Fibroblast of skin of abdomen (primary cell): Measurements from ENCODE around the gene FASTKD1.
"Not testable (repeated sequence)": the region's sequence is repeated elsewhere in the genome, so short reads cannot be mapped to it uniquely, and the experiment has no call there.

Source experiments
- DNase-seq: peaks from one replicate; pipeline ENCODE4 v3.0.0-alpha.2; 2013

FASTKD1 gene

DNA sequence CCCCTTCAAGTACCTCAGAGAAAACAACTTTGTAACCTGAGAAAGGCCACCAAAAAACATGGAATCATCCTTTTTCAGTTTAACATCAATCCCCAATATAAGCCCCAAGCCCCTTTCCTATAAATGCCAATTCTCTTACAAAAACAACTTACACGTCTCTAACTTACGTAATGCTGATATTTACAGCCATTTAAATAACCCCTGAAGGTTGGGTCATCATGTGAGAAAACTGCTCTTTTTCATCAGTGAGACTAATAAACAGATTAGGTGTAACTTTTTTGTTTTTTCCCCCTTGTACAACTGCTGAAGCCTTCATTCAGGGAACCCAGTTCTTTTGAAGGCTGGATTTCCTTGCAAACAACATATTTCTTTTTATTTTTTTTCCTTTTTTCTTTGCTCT, 3.7 kb downstream of the FASTKD1 start:
- DNase-seq: no peak

DNA sequence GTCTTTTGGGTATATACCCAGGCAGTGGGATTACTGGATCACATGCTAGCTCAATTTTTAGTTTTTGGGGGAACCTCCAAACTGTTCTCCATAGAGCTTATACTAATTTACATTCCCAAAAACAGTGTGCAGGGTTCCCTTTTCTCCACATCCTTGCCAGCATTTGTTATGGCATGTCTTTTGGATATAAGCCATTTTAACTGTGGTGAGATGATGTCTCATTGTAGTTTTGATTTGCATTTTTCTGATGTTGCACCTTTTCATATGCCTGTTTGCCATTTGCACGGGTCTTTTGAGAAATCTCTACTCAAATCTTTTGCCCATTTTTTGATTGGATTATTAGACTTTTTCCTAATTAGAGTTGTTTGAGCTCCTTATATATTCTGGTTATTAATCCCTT, 8.0 kb downstream of the FASTKD1 start:
- DNase-seq: no peak

DNA sequence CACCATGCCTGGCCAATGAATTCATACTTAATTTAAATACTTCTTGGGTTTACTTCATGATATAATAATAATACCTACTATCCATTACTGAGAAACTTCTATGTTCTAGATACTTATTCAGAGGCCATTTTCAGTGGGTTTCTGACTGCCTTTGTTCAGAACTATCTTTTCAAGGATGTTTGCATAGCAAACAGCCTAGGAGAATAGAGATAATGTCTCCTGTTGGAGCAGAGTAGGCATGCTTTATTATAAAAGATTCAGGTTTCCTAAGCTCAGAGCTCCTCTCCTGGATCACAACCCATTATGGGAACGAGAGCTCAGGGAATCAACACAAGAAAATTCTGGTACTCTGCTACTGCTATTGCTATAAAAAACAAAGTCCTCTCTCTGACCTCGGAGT, 11.1 kb downstream of the FASTKD1 start:
- DNase-seq: no peak

DNA sequence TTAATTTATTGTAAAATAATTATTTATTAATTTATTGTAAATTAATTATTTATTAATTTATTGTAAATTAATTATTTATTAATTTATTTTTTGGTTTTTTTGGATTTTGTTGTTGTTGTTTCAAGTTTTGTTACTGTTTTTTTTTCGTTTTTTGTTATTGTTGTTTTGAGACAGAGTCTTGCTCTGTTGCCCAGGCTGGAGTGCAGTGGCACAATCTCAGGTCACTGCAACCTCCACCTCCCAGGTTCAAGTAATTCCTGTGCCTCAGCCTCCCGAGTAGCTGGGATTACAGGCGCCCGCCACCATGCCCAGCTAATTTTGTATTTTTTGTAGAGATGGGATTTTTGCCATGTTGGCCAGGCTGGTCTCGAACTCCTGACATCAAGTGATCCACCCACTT, 11.6 kb downstream of the FASTKD1 start:
- not testable (repeated sequence) for DNase-seq

DNA sequence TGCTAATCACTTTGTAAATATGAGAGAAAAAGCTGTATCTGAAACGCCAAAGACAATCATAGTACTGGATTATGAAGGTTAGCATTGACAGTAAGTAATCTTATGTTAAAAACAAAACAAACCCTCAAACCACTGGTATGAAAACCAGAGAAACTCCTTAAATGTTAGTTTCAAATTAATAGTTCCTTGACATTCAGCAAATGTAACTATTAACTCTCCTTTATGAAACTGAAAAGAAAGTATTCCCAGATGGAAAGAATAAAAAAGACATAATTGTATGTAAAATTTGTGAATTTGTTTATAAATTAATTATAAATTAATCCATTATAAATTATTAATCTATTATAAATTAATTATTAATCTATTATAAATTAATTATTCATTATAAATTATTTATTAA, 12.3 kb downstream of the FASTKD1 start:
- DNase-seq: no peak

DNA sequence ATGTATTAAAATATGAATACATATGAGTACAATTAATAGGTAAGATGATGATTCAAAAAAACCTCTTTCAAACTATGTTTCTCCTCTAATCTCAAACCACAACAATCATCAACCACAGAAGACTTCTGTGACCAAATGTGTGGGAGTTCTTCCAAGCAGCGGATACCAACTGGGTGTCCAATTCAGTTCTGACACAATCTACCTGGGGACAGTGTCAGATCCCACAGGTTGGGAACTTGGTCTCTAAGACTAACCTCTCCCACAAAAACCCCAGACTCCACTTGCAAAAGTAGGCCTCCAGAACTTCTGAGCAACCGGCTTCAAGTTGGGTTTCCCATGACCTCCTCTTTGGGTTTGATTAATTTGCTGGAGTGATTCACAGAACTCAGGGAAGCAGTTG, 26.9 kb downstream of the FASTKD1 start:
- DNase-seq: no peak

DNA sequence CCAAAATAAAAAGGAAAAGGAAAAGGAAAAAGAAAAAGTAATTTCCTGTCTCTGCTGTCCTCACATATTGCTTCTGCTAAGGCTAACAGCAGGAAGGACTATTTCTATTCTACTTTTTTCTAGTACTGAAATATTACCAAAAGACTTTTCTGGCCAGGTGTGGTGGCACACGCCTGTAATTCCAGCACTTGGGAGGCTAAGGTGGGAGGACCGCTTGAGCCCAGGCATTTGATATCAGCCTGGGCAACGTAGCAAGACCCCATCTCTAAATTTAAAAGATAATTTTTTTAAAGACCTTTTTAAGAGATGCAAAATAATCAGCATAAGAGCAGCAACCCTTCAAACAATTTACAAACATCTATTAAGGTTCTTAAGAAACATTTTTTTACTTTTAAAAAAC, 31.2 kb downstream of the FASTKD1 start:
- DNase-seq: no peak

DNA sequence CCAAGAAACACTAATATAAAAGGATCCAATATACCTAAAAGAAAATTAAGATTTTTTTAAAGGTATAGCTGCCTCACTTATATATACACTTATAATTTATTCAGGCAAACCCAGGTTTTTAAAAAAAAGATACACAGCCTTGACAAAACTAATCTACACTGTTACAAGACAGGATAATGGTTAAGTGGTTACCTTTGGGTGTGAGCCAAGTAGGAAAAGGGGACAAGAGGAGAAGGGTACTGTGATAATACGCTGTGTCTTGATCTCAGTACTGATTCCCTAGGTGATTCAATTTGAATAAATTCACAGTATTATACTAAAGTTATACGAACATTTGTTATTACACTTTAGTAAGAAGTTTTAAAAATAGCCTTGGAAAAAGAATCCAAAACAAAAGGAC, 33.5 kb downstream of the FASTKD1 start:
- no peak for DNase-seq

DNA sequence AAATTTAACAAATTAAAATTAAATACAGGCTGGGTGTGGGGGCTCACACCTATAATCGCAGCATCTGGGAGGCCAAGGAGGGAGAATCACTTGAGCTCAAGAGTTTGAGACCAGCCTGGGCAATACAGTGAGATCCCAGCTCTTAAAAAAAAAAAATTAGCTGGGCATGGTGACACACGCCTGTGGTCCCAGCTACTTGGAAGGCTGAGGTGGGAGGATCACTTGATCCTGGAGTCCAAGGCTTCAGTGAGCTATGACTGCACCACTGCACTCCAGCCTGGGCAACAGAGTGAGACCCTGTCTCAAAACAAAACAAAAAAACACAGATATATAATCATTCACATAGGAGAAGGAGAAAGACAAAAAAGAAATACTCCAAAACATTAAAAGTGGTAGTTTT, 34.2 kb downstream of the FASTKD1 start:
- not testable (repeated sequence) for DNase-seq

DNA sequence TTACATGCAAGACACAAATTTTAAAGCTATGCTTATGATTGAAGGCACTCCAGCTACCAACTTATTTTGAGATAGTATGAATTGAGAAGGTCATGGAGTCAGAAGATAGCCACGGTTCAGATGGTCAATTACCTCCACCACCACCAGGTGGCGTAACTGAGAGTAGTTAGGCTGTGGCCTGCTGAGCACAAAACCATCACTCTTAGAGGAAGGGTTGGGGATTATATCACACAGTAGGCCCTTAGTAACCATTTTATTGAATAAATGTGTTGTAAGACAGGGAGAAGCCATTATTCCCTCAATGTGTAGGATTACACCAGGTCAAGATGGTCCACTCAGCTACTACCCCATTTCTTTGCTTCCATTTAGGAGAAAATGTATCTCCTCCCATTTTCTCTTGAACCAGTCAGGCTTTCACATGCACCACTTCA, 45.4 kb downstream of the FASTKD1 start:
- DNase-seq: peak; percentile 40

DNA sequence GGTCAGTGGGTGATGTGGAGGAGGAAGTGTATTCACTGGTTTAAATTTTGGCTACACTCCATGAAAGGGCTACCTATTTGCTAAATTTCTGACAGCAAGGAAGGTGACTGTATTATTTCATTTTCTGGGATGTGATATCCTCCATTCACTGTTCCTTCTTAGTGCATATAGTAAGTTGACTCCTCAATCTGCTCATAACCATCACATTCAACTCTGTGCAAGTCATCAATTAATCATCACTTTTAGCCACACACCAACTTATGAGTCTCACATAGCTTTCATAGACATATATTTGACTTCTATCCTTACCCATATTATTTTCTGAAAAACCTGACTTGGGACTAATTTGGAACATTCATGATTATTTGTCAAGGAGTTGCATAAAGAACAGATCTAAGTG, 47.2 kb downstream of the FASTKD1 start:
- no peak for DNase-seq

DNA sequence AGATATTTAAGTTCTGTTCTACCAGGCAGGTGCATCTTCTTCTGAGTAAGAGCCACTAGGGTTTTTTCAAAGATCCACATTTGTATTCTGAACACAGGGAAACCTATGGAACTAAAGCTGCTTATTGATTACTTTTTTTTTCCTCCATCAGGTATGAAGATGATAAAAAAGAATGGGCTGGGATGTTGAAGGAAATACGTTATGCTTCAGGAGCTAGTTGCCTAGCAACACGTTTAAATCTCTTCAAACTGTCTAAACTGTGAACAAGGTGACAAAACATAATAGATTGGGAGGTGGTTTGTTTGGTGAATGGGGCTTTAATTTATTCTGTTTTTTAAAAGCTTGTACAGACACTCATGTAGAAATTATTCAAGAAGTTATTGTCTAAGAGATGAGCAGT, 48.2 kb downstream of the FASTKD1 start:
- no peak for DNase-seq

DNA sequence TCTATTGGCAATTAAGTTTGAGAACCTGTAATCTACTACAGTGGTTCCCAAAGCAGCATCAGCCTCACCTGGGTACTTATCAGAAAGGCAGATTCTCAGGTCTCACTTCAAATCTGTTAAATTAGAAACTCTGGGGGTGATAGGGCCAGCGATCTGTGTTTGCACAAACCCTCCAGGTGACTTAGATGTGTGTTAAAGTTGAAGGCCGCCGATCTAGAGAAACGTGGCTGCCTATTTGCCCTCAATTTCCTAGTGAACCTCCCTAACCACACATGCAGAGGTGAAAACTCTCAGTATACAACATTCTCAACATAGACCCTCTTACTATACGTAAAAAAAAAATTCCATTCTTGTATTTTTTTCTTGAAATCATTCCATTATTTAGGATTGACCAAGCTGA, 50.0 kb downstream of the FASTKD1 start:
- DNase-seq: no peak

DNA sequence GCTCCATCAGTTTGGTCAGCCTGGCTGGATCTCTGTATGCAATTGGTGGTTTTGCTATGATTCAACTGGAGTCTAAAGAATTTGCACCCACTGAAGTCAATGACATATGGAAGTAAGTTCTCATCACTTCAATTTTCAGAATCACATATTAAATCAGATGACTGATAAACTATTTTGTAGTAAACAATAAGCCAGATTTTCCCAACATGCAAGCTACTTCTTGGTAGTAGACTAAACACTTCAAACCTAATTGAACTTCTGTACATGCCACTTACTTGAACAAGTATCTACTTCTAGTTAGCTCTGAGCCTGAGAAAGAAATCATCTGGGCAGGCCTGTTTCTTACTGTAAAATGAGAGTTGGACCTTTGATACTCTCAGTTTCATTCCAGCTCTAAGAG, 52.8 kb downstream of the FASTKD1 start:
- DNase-seq: no peak

DNA sequence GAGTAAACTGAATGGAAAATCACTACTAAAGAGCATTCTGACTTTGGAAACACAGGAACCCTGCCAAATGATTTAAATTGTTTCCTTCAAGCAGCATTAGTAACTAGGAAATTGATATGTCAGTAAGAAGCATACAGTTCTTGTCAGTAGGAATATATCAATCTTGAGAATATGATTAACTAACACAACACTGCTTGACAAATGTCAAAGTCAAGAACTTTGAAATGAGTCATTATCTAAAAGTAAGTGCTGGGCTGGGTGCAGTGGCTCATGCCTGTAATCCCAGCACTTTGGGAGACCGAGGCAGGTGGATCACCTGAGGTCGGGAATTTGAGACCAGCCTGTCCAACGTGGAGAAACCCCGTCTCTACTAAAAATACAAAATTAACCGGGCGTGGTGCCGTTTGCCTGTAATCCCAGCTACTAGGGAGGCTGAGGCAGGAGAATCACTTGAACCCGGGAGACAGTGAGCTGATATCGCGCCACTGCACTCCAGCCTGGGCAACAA, 57.1 kb downstream of the FASTKD1 start:
- not testable (repeated sequence) for DNase-seq

DNA sequence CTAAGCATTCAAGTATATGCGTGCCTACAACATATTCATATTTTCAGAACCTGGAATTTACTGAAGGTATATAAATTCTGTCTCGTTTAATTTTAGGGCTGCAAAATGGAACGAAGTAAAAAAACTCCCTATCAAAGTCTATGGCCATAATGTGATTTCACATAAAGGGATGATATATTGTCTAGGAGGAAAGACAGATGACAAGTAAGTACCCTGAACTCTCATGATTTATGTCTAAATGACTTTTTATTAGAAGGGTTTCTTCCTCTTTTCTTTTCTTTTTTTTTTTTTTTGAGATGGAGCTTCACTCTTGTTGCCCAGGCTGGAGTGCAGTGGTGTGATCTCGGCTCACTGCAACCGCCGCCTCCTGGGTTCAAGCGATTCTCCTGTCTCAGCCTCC, 58.9 kb downstream of the FASTKD1 start:
- DNase-seq: not testable (repeated sequence)

DNA sequence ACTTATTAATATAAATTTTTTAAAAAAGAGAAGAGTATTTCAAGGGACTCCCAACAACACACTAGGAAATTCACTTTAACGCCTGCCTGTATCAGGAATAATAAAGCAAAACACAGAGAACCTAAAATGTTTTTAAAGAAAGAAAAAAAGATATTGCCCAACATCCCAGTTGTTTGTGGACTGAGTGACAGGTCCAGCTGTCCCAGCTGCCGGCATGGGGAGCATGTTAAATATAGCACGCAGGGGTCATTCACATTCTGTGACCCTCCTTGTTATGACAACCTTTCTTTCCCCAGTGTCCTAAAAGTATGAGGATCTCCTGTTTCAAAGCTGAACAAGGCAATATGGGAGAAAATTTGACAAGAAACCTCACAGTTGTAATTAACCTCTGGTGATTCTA, 59.7 kb downstream of the FASTKD1 start:
- no peak for DNase-seq

DNA sequence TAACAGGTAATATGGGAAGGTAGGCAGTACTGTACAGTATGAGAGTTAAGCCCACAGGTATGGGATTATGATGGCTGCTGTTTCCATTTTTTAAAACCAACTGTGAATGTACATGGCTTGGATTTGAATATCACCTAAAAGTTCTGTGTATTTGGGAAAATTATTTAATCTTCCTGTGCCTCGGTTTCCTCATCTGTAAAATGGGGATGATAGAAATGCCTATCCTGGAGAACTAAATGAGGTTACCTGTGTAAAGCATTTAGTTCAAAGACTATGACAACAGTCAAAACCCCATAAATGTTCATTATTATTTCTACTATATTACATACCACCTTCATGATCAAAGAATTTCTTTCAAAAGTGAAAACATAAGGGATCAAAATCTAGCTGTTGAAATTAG, 60.6 kb downstream of the FASTKD1 start:
- no peak for DNase-seq

DNA sequence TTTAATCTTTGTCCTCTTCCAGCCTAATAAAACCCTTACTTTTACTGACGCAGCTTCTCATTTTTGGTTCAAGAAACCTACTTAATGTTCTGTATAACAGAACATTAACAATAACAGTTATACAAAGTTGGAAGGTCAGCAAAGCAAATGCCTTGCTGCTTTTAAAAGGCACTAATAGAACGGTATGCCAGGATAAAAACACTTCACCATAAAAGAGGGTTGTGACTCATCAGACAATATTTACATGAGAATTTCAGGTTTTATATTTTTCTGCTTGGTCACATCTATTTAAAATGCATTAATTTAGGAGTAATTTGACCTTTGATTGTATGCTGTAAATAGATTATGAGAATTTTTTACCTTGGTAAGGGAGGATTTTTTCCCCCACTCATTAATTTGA, 61.1 kb downstream of the FASTKD1 start:
- no peak for DNase-seq

DNA sequence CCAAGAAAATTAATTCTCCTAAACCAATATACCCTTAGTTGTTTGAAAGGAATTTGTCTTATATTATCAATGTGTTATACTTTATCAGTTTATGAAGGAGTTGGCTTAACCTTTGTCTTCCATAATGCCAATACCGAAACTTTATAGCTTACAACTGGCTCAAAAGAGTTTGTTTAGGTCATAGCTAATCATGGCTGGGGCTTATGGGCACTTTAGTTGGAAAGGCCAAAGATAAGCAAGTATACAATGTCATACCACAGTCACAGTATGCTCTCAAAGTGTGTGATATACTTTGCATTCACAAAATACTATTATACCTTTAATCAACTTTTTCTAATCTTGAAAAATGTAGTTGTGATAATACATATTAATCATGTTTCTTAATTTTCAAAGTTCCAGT, 61.8 kb downstream of the FASTKD1 start:
- no peak for DNase-seq

DNA sequence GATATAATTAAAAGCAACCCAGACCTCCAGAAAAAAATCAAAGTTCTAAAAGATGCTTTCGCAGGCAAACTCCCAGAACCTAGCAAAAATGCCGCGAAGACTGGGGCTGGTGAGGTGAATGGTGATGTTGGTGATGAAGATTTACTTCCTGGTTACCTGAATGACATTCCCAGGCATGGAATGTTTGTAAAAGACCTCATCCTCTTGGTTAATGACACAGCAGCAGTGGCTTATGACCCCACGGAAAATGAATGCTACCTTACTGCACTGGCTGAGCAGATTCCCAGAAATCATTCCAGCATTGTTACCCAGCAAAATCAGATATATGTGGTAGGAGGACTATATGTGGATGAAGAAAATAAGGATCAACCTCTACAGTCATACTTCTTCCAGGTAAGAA, 63.2 kb downstream of the FASTKD1 start:
- no peak for DNase-seq

DNA sequence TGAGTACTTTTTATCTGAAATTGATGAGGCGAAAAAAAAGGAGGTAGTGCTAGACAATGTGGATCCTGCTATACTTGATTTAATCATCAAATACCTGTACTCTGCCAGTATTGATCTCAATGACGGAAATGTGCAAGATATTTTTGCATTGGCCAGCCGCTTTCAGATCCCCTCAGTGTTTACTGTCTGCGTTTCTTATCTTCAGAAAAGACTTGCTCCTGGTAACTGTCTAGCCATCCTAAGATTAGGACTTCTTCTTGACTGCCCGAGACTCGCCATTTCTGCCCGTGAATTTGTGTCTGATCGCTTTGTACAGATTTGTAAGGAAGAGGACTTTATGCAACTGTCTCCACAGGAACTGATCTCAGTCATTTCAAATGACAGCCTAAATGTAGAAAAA, 63.7 kb downstream of the FASTKD1 start:
- no peak for DNase-seq

DNA sequence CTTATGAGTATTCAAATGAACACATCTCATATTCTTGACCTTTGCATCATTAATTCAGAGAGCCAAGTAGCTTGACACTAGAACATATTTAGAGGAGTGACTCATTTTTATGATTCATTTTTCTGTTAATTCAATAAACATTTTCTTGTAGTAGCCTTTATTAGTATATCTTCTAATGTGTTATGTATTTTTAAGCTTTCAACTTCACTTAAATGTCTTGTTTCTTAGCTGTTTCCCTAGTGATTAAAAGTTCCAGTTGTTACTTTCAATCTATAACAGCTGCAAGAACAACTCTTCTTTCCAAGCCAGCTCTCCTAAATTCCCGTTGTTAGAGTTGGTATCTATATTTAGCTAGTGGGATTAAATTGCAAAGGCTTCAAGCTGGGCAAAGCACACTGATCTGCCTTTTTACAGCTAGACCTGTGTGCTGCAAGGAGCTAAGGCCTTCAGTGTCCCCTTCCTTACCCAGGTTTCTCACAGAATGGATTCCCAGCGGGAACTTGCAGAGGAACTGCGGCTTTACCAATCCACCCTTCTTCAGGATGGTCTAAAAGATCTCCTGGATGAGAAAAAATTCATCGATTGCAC, 64.3 kb downstream of the FASTKD1 start, which contains the start of gene KLHL41:
TSS of gene KLHL41 (plus strand) at position 405 of the 588 bp plus-strand sequence. CDS start at position 482, 77 bp downstream.
- DNase-seq: peak; percentile 10

DNA sequence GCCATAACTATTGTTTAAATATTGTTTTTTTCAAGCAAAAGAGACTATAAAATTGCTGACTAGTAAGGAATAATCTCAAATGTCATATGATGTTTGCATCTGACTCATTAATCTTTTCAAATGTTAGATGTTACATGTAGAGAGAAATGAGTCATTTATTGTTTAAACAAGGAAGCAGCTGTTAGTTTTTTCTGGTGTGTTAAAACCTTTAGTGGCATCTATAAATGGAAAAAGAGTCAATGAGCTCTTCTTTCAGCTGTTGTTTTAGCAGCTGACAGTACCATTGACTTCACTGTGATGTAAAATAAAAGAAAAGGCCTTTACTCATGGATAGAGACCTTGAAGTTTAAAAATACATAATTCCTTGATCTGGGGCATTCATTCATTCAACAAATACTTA, 66.0 kb downstream of the FASTKD1 start:
- DNase-seq: peak; percentile 25

DNA sequence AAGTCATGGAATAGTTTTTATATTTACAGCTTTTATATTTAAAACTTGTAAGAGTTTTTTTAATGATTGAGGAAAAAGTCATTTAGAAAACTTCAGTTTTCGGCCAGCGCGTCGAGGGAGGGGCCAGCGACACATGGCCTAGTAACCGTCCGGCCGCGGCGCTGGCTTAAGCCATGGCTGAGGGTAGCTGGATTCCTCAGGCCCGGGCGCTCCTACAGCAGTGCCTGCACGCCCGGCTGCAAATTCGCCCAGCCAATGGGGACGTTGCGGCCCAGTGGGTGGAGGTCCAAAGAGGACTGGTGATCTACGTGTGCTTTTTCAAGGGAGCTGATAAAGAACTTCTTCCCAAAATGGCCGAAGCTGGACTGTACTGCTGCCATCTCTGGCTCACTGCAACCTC, 69.0 kb downstream of the FASTKD1 start:
- no peak for DNase-seq
